Type B pancreatic cell (in vitro differentiated cells): ENCODE data around the gene TEAD1. TPM values are rescaled to one million over a fixed set of nuclear protein-coding genes. Genes with fewer than 3 reads are reported as not detected.

ENCODE experiments used
- DNase-seq: peaks from one replicate; pipeline ENCODE4 v3.0.0; 2021; ENCODE audit warnings: mixed read lengths; ENCODE audit not compliant: unreplicated experiment; ENCODE audit errors: extremely low spot score
- H3K27ac Mint-ChIP-seq: 2 replicates; pipeline ENCODE4 v1.8.0; 2021; ENCODE audit warnings: mild to moderate bottlenecking, mixed read lengths
- H3K27me3 Mint-ChIP-seq: 2 replicates; pipeline ENCODE4 v1.8.0; 2021; ENCODE audit warnings: mixed read lengths
- H3K36me3 Mint-ChIP-seq: 2 replicates; pipeline ENCODE4 v1.8.0; 2021; ENCODE audit warnings: mixed read lengths
- H3K4me1 Mint-ChIP-seq: one replicate; pipeline ENCODE4 v1.8.0; 2021; ENCODE audit warnings: mixed read lengths; ENCODE audit not compliant: unreplicated experiment
- H3K4me3 Mint-ChIP-seq: 2 replicates; pipeline ENCODE4 v1.8.0; 2021; ENCODE audit warnings: mild to moderate bottlenecking, mixed read lengths
- H3K9me3 Mint-ChIP-seq: 2 replicates; pipeline ENCODE4 v1.8.0; 2021; ENCODE audit warnings: mixed read lengths
- CTCF ChIP-seq: fragments of 200-600 bp; sonication (generic); conservative IDR thresholded peaks from 2 replicates; pipeline ENCODE4 v1.5.0; 2021; ENCODE audit warnings: antibody characterized with exemption, mild to moderate bottlenecking
- total RNA-seq: library from RNA; stranded (reverse); gene quantifications from 2 replicates; pipeline ENCODE4 v1.2.1, GENCODE V29; 2021; ENCODE audit warnings: low replicate concordance

The TEAD1 gene
- total RNA-seq, 1 donor from 2014 or later: 91.8 TPM

DNA sequence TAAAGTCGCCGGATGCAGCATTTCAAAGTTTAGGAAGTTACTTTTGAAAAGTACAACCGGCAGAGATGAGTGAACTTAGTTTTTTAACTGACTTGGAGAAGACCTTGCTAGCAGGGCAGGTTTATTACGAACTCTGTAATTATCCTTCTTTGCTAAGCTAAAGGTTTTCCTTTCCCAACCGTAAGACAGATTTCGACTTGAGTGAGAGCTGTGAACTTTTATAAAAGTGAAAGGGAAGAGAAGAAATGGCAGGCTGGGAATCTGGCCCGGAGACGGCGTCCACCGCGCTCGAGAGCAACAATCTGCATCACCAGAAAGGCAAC, 659 bp upstream of the TEAD1 start:
- H3K9me3 Mint-ChIP-seq: peaks cover 10% of the 10 kb centered on the region
- no peaks in the 10 kb centered on the region for H3K36me3 Mint-ChIP-seq
- peak overlapping the region; percentile 94 for H3K27ac Mint-ChIP-seq
- H3K27me3 Mint-ChIP-seq: no peaks in the 10 kb centered on the region
- peak overlapping the region; percentile 92 for H3K4me3 Mint-ChIP-seq
- peaks cover 24% of the 10 kb centered on the region for H3K4me1 Mint-ChIP-seq
- no peak for TF ChIP-seq CTCF
- DNase-seq: no peak

GRCh38 chr11:12674571-12674935, 332 bp downstream of the TEAD1 start:
- Mint-ChIP-seq H3K9me3 (peaks cover 2% of the 10 kb centered on the region), H3K4me1 (peaks cover 34% of the 10 kb centered on the region), H3K36me3 (no peaks in the 10 kb centered on the region), H3K4me3 (no peak overlapping the region), H3K27ac (no peak overlapping the region), H3K27me3 (no peaks in the 10 kb centered on the region)
- DNase-seq: no peak
- TF ChIP-seq CTCF: no peak

GRCh38 chr11:12674936-12675696, 895 bp downstream of the TEAD1 start:
- peak overlapping the region; percentile 94 for H3K27ac Mint-ChIP-seq
- no peaks in the 10 kb centered on the region for H3K27me3 Mint-ChIP-seq
- no peaks in the 10 kb centered on the region for H3K36me3 Mint-ChIP-seq
- peak; percentile 72 for DNase-seq
- H3K4me1 Mint-ChIP-seq: peaks cover 39% of the 10 kb centered on the region
- peak; percentile 9 for TF ChIP-seq CTCF
- H3K4me3 Mint-ChIP-seq: peak overlapping the region; percentile 95
- no peaks in the 10 kb centered on the region for H3K9me3 Mint-ChIP-seq

GRCh38 chr11:12675951-12676711, 1.9 kb downstream of the TEAD1 start:
- peaks cover 49% of the 10 kb centered on the region for H3K4me1 Mint-ChIP-seq
- peak overlapping the region; percentile 95 for H3K4me3 Mint-ChIP-seq
- H3K27me3 Mint-ChIP-seq: no peaks in the 10 kb centered on the region
- no peaks in the 10 kb centered on the region for H3K36me3 Mint-ChIP-seq
- H3K9me3 Mint-ChIP-seq: no peaks in the 10 kb centered on the region
- TF ChIP-seq CTCF: no peak
- no peak for DNase-seq
- H3K27ac Mint-ChIP-seq: peak overlapping the region; percentile 94

GRCh38 chr11:12677131-12677530, 2.9 kb downstream of the TEAD1 start:
- no peaks in the 10 kb centered on the region for H3K9me3 Mint-ChIP-seq
- peaks cover 58% of the 10 kb centered on the region for H3K4me1 Mint-ChIP-seq
- no peaks in the 10 kb centered on the region for H3K27me3 Mint-ChIP-seq
- peak overlapping the region; percentile 94 for H3K27ac Mint-ChIP-seq
- peak overlapping the region; percentile 95 for H3K4me3 Mint-ChIP-seq
- no peak for TF ChIP-seq CTCF
- DNase-seq: no peak
- peaks cover 2% of the 10 kb centered on the region for H3K36me3 Mint-ChIP-seq
